ENCODE data around the gene NEURL1.

GRCh38 chr10:103490986-103491314 is 2.6 kb upstream of the NEURL1 start:
- TF ChIP-seq GATA2 (IDR thresholded peaks at IDR 0.05; ENCODE audit: low read depth, low read length) (no peak), GATA3 (IDR thresholded peaks at IDR 0.05; ENCODE audit: low read depth, low read length) (no peak)

Data from SH-SY5Y (cell line).